Neuron (in vitro differentiated cells): ENCODE data around the gene HMX1.

Source experiments
- H2AFZ ChIP-seq: one replicate; pipeline ENCODE4 v1.6.1; 2013; ENCODE audit warnings: low read depth, mild to moderate bottlenecking, inconsistent platforms, low read length, moderate library complexity
- H3K27me3 ChIP-seq: one replicate; pipeline ENCODE4 v1.6.1; 2013; ENCODE audit warnings: low read length; ENCODE audit not compliant: insufficient read depth
- H3K36me3 ChIP-seq: one replicate; pipeline ENCODE4 v1.6.1; 2013; ENCODE audit warnings: low read length; ENCODE audit not compliant: insufficient read depth
- H3K4me1 ChIP-seq: one replicate; pipeline ENCODE4 v1.6.1; 2013; ENCODE audit warnings: low read length; ENCODE audit not compliant: insufficient read depth
- H3K4me3 ChIP-seq: 2 replicates; pipeline ENCODE4 v1.5.1; 2013; ENCODE audit warnings: mild to moderate bottlenecking, low read length, moderate library complexity
- H3K9me3 ChIP-seq: one replicate; pipeline ENCODE4 v1.6.1; 2013; ENCODE audit warnings: low read length

HMX1 gene

DNA sequence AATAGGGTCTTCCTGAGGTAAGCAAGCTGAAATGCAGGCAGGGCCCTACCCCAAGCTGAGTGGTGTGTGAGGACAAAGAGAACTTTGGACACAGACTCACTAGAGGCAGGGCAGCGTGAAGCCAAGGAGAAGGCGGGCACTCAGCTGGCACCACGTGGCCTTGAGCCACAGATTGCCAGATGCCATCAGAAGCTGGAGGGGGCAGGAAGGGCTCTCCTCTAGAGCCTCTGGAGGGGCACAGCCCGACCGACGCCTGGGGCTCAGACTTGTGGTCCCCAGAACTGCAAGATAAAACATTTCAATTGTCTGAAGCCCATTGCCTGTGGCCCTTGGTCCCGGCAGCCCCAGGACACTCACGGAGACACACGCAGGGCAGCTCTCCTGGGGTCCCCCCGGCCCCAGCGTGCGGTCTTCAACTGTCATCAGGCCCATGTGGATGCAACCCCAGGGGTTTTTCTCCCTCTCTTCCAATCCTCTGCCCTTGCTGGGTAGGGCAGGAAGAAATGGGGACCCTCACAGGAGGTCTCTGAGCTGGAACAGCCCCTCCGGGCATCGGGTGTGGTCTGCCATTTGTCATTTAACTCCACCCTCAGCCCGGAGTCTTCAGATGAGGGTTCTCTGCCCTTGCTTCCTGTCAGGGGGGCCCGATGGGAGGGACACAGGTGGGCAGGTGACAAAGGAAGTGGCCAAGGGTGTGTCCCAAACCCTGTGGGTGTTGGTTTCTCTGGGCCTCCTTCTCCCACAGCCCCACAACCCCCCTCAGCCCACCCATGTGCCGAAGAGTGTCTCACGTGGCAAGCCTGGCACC lies 22.2 kb downstream of the HMX1 start:
- H2AFZ ChIP-seq: no peak overlapping the region
- H3K36me3 ChIP-seq: no peaks in the 10 kb centered on the region
- no peaks in the 10 kb centered on the region for H3K4me1 ChIP-seq
- H3K27me3 ChIP-seq: peaks cover 26% of the 10 kb centered on the region
- no peak overlapping the region for H3K4me3 ChIP-seq
- peaks cover 3% of the 10 kb centered on the region for H3K9me3 ChIP-seq

DNA sequence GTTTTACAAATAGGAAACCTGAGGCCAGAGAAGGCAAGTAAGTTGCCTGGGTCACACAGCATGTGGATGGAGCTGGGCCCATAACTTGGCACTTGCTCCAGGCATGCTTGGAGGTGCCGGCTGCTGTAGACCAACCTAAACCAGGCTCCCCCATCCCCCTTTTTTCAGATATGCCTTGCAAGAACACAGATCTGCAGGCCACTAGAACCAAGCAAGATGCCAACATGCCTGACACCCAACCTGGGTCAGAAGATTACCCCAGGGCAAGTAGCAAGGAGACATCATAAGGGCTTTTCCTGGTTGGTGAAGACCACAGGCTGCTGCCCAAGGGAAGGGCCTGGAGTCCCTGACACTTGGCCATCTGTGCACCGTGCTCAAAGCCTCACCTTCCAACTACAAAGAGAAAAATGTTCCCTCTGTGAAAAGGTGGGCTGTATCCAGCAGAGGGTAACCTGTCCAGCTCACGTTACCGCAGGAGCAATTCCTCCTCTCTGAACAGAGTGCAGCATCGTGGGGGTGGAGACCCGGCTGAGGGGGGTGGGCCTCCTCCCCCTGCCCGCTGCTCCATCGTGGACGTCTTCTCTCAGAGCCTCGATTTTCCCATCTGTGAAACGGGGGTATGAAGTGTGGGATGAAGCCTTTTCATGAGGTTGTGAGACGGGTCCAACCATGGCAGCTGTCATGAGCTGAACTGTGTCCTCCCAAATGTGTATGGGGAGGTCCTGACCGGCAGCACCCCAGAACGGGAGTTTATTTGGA lies 23.0 kb downstream of the HMX1 start:
- Histone ChIP-seq H3K4me3 (no peak overlapping the region), H3K9me3 (peaks cover 3% of the 10 kb centered on the region), H3K36me3 (no peaks in the 10 kb centered on the region), H2AFZ (no peak overlapping the region), H3K27me3 (peaks cover 19% of the 10 kb centered on the region), H3K4me1 (no peaks in the 10 kb centered on the region)

DNA sequence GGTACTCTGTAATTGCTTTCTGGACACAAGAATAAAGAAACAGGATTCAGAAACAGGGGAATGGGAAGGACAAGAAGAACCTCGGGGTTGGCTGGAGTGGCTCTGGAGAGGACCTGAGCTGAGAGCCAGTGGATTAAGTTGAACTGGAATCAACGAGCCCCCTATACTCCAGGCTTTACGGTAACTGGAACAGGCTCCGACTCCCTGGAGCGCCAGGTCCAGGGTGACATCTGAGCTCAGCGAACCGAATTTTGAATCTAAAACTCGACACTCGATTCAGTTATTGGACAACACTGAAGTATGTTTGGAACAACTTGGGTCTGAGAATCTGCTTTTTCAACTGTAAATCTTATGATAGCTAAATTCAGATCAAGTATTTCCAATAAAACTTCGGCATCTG lies 23.9 kb downstream of the HMX1 start:
- peaks cover 3% of the 10 kb centered on the region for H3K9me3 ChIP-seq
- peaks cover 19% of the 10 kb centered on the region for H3K27me3 ChIP-seq

DNA sequence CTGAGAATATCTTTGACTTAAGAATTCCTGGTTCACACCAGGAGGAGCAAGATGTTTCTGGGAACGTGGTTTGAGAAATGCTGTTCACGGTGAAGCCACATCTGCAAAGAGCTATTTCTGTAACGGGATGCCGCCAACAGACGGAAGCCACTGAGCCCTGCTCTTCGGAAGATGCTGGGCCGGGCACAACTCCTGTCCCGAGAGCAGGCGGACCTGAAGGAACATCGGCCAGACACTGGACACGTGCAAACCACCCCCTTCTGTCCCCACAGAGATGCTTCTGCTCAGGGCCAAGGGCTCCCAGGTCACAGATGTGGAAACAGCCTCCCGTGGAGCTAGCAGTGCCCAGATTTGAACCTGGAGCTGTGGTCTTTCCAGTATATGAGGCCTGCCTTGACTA lies 24.3 kb downstream of the HMX1 start:
- Histone ChIP-seq H3K4me1 (no peaks in the 10 kb centered on the region), H3K27me3 (peaks cover 19% of the 10 kb centered on the region), H3K4me3 (no peak overlapping the region), H3K36me3 (no peaks in the 10 kb centered on the region), H2AFZ (no peak overlapping the region), H3K9me3 (peaks cover under 1% of the 10 kb centered on the region)

More for the DNA sequence above, 23.9 kb downstream of the HMX1 start:
- Histone ChIP-seq H3K36me3 (no peaks in the 10 kb centered on the region), H3K4me1 (no peaks in the 10 kb centered on the region), H3K4me3 (no peak overlapping the region), H2AFZ (no peak overlapping the region)

- Histone ChIP-seq H3K9me3 (no peaks in the 10 kb centered on the region), H3K4me1 (no peaks in the 10 kb centered on the region), H2AFZ (no peak overlapping the region), H3K27me3 (peaks cover 19% of the 10 kb centered on the region), H3K36me3 (no peaks in the 10 kb centered on the region), H3K4me3 (no peak overlapping the region)
These were observed 24.8 kb downstream of the HMX1 start for GRCh38 chr4:8846826-8847225.

- no peaks in the 10 kb centered on the region for H3K9me3 ChIP-seq
- peaks cover 18% of the 10 kb centered on the region for H3K27me3 ChIP-seq
- no peak overlapping the region for H2AFZ ChIP-seq
- no peak overlapping the region for H3K4me3 ChIP-seq
- H3K4me1 ChIP-seq: no peaks in the 10 kb centered on the region
- H3K36me3 ChIP-seq: no peaks in the 10 kb centered on the region
These were observed 25.5 kb downstream of the HMX1 start for GRCh38 chr4:8846046-8846720.

DNA sequence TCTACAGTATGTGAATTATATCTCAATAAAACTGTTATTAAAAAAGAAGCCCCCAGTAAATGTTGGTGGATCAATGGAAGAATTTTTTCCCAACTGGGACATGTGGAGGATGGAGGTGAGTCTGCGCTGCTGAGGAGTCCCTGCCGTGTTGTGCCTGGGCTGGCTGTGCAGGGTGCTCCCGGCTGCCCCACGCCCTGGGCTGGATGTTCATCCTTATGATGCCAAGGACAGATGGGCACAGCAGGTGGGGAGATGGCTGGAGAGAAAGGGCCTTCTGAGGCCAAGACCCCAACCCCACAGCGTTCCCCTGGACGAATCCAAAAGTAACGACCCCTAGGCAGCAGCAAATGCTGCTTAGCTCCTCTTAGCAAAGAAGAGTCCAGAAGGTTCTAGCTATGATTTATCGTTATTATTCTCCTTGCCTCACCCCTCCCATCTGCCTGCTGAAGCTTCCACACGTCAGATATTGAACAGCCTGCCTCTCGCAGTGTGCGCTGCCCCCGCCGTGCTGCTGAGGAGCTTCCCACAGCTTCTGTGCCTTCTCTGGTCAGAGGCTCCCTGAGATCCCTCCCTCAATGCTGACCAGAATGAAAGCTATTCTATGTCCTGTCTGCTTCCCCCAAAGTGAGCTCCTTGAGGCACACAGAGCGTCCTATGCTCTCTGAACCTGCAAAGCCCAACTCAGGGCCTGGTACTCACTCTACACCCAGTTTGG lies 26.5 kb downstream of the HMX1 start:
- Histone ChIP-seq H3K27me3 (peaks cover 10% of the 10 kb centered on the region), H3K9me3 (no peaks in the 10 kb centered on the region), H3K36me3 (no peaks in the 10 kb centered on the region), H2AFZ (no peak overlapping the region), H3K4me1 (no peaks in the 10 kb centered on the region), H3K4me3 (no peak overlapping the region)

DNA sequence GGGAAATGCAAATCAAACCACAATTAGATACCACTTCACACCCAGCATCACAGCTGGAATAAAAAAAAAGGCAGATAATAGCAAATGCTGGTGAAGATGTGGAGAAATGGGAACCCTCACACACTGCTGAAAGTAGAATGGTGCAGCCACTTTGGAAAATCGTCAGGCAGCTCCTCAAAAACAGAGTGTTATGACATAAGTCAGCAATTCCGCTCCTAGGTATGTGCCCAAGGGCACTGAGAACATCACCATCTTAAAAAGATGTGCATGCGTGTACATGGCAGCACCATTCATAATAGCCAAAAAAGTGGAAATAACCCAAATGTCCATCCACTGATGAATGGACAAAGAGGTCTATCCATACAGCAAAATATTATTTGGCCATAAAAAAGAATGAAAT lies 28.0 kb downstream of the HMX1 start:
- H3K36me3 ChIP-seq: no peaks in the 10 kb centered on the region
- no peaks in the 10 kb centered on the region for H3K27me3 ChIP-seq
- H3K9me3 ChIP-seq: no peaks in the 10 kb centered on the region
- no peak overlapping the region for H2AFZ ChIP-seq
- H3K4me1 ChIP-seq: no peaks in the 10 kb centered on the region
- H3K4me3 ChIP-seq: no peak overlapping the region

- Histone ChIP-seq H3K27me3 (no peaks in the 10 kb centered on the region), H2AFZ (no peak overlapping the region), H3K36me3 (no peaks in the 10 kb centered on the region), H3K4me3 (no peak overlapping the region), H3K4me1 (peaks cover 5% of the 10 kb centered on the region), H3K9me3 (no peaks in the 10 kb centered on the region)
These were observed 29.0 kb downstream of the HMX1 start for GRCh38 chr4:8842614-8843013.

GRCh38 chr4:8841678-8842268 lies 29.9 kb downstream of the HMX1 start:
- Histone ChIP-seq H3K4me3 (no peak overlapping the region), H3K9me3 (no peaks in the 10 kb centered on the region), H3K27me3 (no peaks in the 10 kb centered on the region)

GRCh38 chr4:8840816-8841455 lies 30.7 kb downstream of the HMX1 start:
- no peaks in the 10 kb centered on the region for H3K36me3 ChIP-seq
- no peaks in the 10 kb centered on the region for H3K9me3 ChIP-seq
- H3K4me1 ChIP-seq: peaks cover 15% of the 10 kb centered on the region
- H3K4me3 ChIP-seq: no peak overlapping the region
- no peak overlapping the region for H2AFZ ChIP-seq
- H3K27me3 ChIP-seq: no peaks in the 10 kb centered on the region

More at GRCh38 chr4:8841678-8842268, 29.9 kb downstream of the HMX1 start:
- no peak overlapping the region for H2AFZ ChIP-seq
- H3K4me1 ChIP-seq: peaks cover 14% of the 10 kb centered on the region
- H3K36me3 ChIP-seq: no peaks in the 10 kb centered on the region
